GM12878 (cell line): ENCODE data around the gene EGFL8. TPM values are rescaled to one million over a fixed set of nuclear protein-coding genes. Genes with fewer than 3 reads are reported as not detected.

Source experiments
- CEBPZ ChIP-seq: fragments of 150-350 bp; IDR thresholded peaks from 2 replicates; pipeline ENCODE4 v1.6.1; 2016; ENCODE audit warnings: low read depth, low read length
- CUX1 ChIP-seq: IDR thresholded peaks from 2 replicates; pipeline ENCODE4 v1.6.1; 2012; ENCODE audit warnings: improper control_type of control experiment, low read depth, low read length; ENCODE audit not compliant: insufficient replicate concordance
- KDM1A ChIP-seq: fragments of 200-600 bp; sonication (generic); IDR thresholded peaks from 2 replicates; pipeline ENCODE4 v1.6.1; 2016; ENCODE audit warnings: borderline replicate concordance
- MTA2 ChIP-seq: fragments of 450-650 bp; IDR thresholded peaks from 2 replicates; pipeline ENCODE4 v1.6.1; 2016; ENCODE audit warnings: low read depth, mild to moderate bottlenecking, moderate library complexity
- MYB ChIP-seq: fragments of 150-350 bp; IDR thresholded peaks from 2 replicates; pipeline ENCODE4 v1.6.1; 2014; ENCODE audit warnings: mild to moderate bottlenecking, low read depth, low read length, borderline replicate concordance
- SRF ChIP-seq, 2 experiments: IDR thresholded peaks; 2 replicates each; pipeline ENCODE4 v1.6.1; 2011; ENCODE audit warnings: low read depth in 2 of 2, low read length in 2 of 2, mild to moderate bottlenecking in 1 of 2, moderate library complexity in 1 of 2
- polyA plus RNA-seq, 11 experiments: library from polyadenylated mRNA; depleted of rRNA in 4 of 11; unstranded in 6 of 11; stranded (reverse) in 5 of 11; fragments of >200 nt; fragmentation: Nextera tagmentation in 4 of 11; fragmentation: Illumina TruSeq in 1 of 11; extraction: Ambion mirVana in 4 of 11; extraction: Trizol in 1 of 11; gene quantifications; 1 replicate in 1 of 11; 2 replicates in 10 of 11; pipeline versions ENCODE4 v1.2.1 to v1.2.3, GENCODE V29; 2011 to 2016; ENCODE audit warnings: inconsistent platforms in 2 of 11, missing spikeins in 2 of 11, low read depth in 1 of 11
- total RNA-seq, 4 experiments: library from RNA; depleted of rRNA in 3 of 4; stranded (reverse); fragments of >200 nt in 3 of 4; fragmentation: Illumina TruSeq in 1 of 4; extraction: Trizol in 1 of 4; gene quantifications; 2 replicates each; pipeline versions ENCODE4 v1.2.1 to v1.2.3, GENCODE V29; 2013 to 2021

Gene EGFL8
- total and polyA plus RNA-seq, 10 of the 15 experiments (the other 5 are each of a cell fraction or from before 2014, with no cell fraction given), result 0.07 to 3.5 (median 1.4) TPM

GRCh38 chr6:32190054-32190851 lies 25.9 kb downstream of the EGFL8 start, which contains the start of gene PBX2 (continued):
- TF ChIP-seq MYB, result no peak
- no peak for TF ChIP-seq CUX1
- peak; percentile 93 for TF ChIP-seq MTA2
- no peak for TF ChIP-seq CEBPZ
- TF ChIP-seq KDM1A, result no peak
- no peak for TF ChIP-seq SRF (IDR thresholded peaks at IDR 0.05; ENCODE audit: low read depth in 2 of 2, low read length in 2 of 2)
